A549 (cell line): Measurements from ENCODE around the gene SETX.

ENCODE experiments used
- CTCF ChIP-seq: fragments of >200 bp; sonication (Bioruptor Twin); formaldehyde crosslinking; IDR thresholded peaks from 3 replicates; pipeline ENCODE4 v1.5.1; 2016
- ESRRA ChIP-seq: fragments of 150-350 bp; IDR thresholded peaks from 2 replicates; pipeline ENCODE4 v1.6.1; 2014; ENCODE audit warnings: mild to moderate bottlenecking, low read length, borderline replicate concordance
- POLR2A ChIP-seq: IDR thresholded peaks from 2 replicates; pipeline ENCODE4 v1.6.1; 2012; ENCODE audit warnings: mild to moderate bottlenecking, low read length

DNA sequence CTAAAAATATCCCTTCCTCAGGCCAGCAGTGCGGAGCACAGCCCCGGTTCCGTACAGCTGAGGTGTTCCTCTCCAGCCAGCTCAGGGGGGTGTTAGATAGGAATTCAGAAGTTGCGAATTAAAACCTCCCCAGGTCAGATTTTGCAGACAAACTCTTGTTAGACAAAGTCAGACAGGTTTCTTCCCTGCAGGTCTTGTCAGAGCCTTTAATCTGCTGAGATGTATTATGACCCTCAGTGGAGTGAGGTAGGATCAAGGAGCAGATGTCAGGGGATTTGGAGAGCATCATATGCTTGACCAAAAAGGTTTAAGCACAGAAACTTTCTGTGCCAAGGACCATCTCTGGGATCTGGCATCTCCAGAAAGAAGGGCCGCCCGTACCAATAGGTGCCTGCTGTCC is 132.8 kb downstream of the SETX start:
- TF ChIP-seq CTCF (no peak), ESRRA (no peak), POLR2A (no peak)
